LNCaP clone FGC (cell line): Measurements from ENCODE around the gene PKN1.
"Not testable (repeated sequence)": the region's sequence is repeated elsewhere in the genome, so short reads cannot be mapped to it uniquely, and the experiment has no call there.

Experiments used
- DNase-seq: peaks from one replicate; pipeline ENCODE4 v3.0.0-alpha.2; 2011; ENCODE audit warnings: low read depth
- H3K4me3 ChIP-seq: 2 replicates; pipeline ENCODE4 v1.5.1; 2011; ENCODE audit warnings: mild to moderate bottlenecking, low read depth, low read length, control low read depth
- CTCF ChIP-seq: IDR thresholded peaks from 2 replicates; pipeline ENCODE4 v1.5.1; 2012; ENCODE audit warnings: mild to moderate bottlenecking; ENCODE audit not compliant: control insufficient read depth, insufficient read depth; ENCODE audit errors: extremely low read depth

The PKN1 gene

GRCh38 chr19:14402332-14403144 is 30.6 kb upstream of the PKN1 start:
- no peak for TF ChIP-seq CTCF
- no peak for DNase-seq
- H3K4me3 ChIP-seq: no peak overlapping the region

- not testable (repeated sequence) for H3K4me3 ChIP-seq, DNase-seq
Measured at GRCh38 chr19:14403145-14403930, 29.8 kb upstream of the PKN1 start.

- TF ChIP-seq CTCF: no peak
- DNase-seq: no peak
- H3K4me3 ChIP-seq: no peak overlapping the region
Measured at GRCh38 chr19:14404312-14404711, 28.8 kb upstream of the PKN1 start.

- no peak overlapping the region for H3K4me3 ChIP-seq
- no peak for TF ChIP-seq CTCF
- no peak for DNase-seq
Measured at GRCh38 chr19:14405380-14405757, 27.7 kb upstream of the PKN1 start.

GRCh38 chr19:14405758-14406644 is 27.1 kb upstream of the PKN1 start:
- DNase-seq: peak; percentile 32
- peak overlapping the region; percentile 13; the same call in 1 of the 2 replicates for H3K4me3 ChIP-seq

GRCh38 chr19:14406645-14407401 is 26.3 kb upstream of the PKN1 start:
- TF ChIP-seq CTCF: no peak
- no peak overlapping the region for H3K4me3 ChIP-seq
- no peak for DNase-seq

More at GRCh38 chr19:14405758-14406644, 27.1 kb upstream of the PKN1 start:
- peak; percentile 97 for TF ChIP-seq CTCF
